HCT116 (cell line): ENCODE measurements around the gene CTNNA2.

Source experiments
- CTCF ChIP-seq, 3 experiments: fragments of 200-600 bp in 1 of 3; sonication (generic) in 1 of 3; IDR thresholded peaks in 2 of 3; conservative IDR thresholded peaks in 1 of 3; 2 replicates each; pipeline ENCODE4 v1.5.1; 2012 to 2017; ENCODE audit warnings: low read depth in 2 of 3, low read length in 2 of 3, antibody characterized with exemption in 1 of 3, borderline replicate concordance in 1 of 3, control low read depth in 1 of 3, mild to moderate bottlenecking in 1 of 3, mixed read lengths in 1 of 3, mixed run types in 1 of 3, moderate library complexity in 1 of 3; ENCODE audit not compliant: insufficient read depth in 1 of 3
- EZH2phosphoT487 ChIP-seq: fragments of 200-600 bp; IDR thresholded peaks from 2 replicates; pipeline ENCODE4 v1.6.1; 2018; ENCODE audit warnings: antibody characterized with exemption, borderline replicate concordance
- FOSL1 ChIP-seq: IDR thresholded peaks from 2 replicates; pipeline ENCODE4 v1.6.1; 2012; ENCODE audit warnings: low read depth
- POLR2A ChIP-seq: IDR thresholded peaks from 2 replicates; pipeline ENCODE4 v1.7.0; 2011; ENCODE audit warnings: borderline replicate concordance; ENCODE audit not compliant: insufficient read depth, insufficient read length; ENCODE audit errors: extremely low read depth
- POLR2AphosphoS5 ChIP-seq: IDR thresholded peaks from 2 replicates; pipeline ENCODE4 v1.6.1; 2011; ENCODE audit warnings: mild to moderate bottlenecking, low read depth, low read length, moderate library complexity
- RAD21 ChIP-seq: IDR thresholded peaks from 2 replicates; pipeline ENCODE4 v1.6.1; 2012; ENCODE audit warnings: low read depth, mild to moderate bottlenecking
- SP1 ChIP-seq: IDR thresholded peaks from 2 replicates; pipeline ENCODE4 v1.6.1; 2012; ENCODE audit warnings: low read depth
- YY1 ChIP-seq: IDR thresholded peaks from 2 replicates; pipeline ENCODE4 v1.6.1; 2011; ENCODE audit warnings: low read length, low read depth, moderate library complexity, mild to moderate bottlenecking; ENCODE audit not compliant: insufficient replicate concordance; ENCODE audit errors: extremely low read depth

- TF ChIP-seq SP1, result no peak
- TF ChIP-seq EZH2phosphoT487, result no peak
- no peak for TF ChIP-seq POLR2A
- TF ChIP-seq CTCF (IDR thresholded peaks at IDR 0.05 in 2 of 3, conservative IDR thresholded peaks at IDR 0.05 in 1 of 3; ENCODE audit: borderline replicate concordance in 1 of 3, insufficient read depth in 1 of 3, low read depth in 2 of 3, low read length in 2 of 3), result no peak
- TF ChIP-seq YY1, result no peak
- TF ChIP-seq FOSL1, result no peak
- TF ChIP-seq RAD21, result no peak
- TF ChIP-seq POLR2AphosphoS5, result no peak
These were observed 657.2 kb downstream of the CTNNA2 start for GRCh38 chr2:80169811-80170594.
